NCI-H2171 treated with DMSO at 0.1 percent for 48 hours (cell line): Measurements from ENCODE around the gene RIC1.
"Not testable (repeated sequence)": the region's sequence is repeated elsewhere in the genome, so short reads cannot be mapped to it uniquely, and the experiment has no call there.

ENCODE experiments used
- DNase-seq: peaks from one replicate; lab custom pipeline; 2025; lab: John Stamatoyannopoulos, UW

RIC1 gene

GRCh38 chr9:5722679-5723078 lies 93.8 kb downstream of the RIC1 start:
- not testable (repeated sequence) for DNase-seq

- no peak for DNase-seq
Measured at GRCh38 chr9:5735072-5735471, 106.2 kb downstream of the RIC1 start.

- no peak for DNase-seq
Measured at GRCh38 chr9:5736563-5737346, 107.8 kb downstream of the RIC1 start.

GRCh38 chr9:5743109-5743508 lies 114.2 kb downstream of the RIC1 start:
- no peak for DNase-seq

- DNase-seq = no peak
Measured at GRCh38 chr9:5748438-5748837, 119.5 kb downstream of the RIC1 start.

- no peak for DNase-seq
Measured at GRCh38 chr9:5749306-5749705, 120.4 kb downstream of the RIC1 start.

GRCh38 chr9:5750569-5750968 lies 121.7 kb downstream of the RIC1 start:
- DNase-seq = no peak

- DNase-seq = no peak
Measured at GRCh38 chr9:5756633-5757032, 127.7 kb downstream of the RIC1 start.

GRCh38 chr9:5760338-5760737 lies 131.4 kb downstream of the RIC1 start:
- no peak for DNase-seq

- DNase-seq = no peak
Measured at GRCh38 chr9:5762421-5762820, 133.5 kb downstream of the RIC1 start.

GRCh38 chr9:5764130-5764868 lies 135.4 kb downstream of the RIC1 start:
- no peak for DNase-seq

GRCh38 chr9:5767968-5768932 lies 139.3 kb downstream of the RIC1 start:
- no peak for DNase-seq

- DNase-seq = no peak
Measured at GRCh38 chr9:5773324-5773999, 144.6 kb downstream of the RIC1 start.

- no peak for DNase-seq
Measured at GRCh38 chr9:5778805-5779204, 149.9 kb downstream of the RIC1 start.

GRCh38 chr9:5779705-5780218 lies 150.9 kb downstream of the RIC1 start:
- DNase-seq = not testable (repeated sequence)

- DNase-seq = not testable (repeated sequence)
Measured at GRCh38 chr9:5783420-5783819, 154.5 kb downstream of the RIC1 start.

- no peak for DNase-seq
Measured at GRCh38 chr9:5783982-5784381, 155.1 kb downstream of the RIC1 start.

GRCh38 chr9:5784526-5785315 lies 155.8 kb downstream of the RIC1 start:
- DNase-seq = no peak

- DNase-seq = no peak
Measured at GRCh38 chr9:5786370-5787127, 157.6 kb downstream of the RIC1 start.

GRCh38 chr9:5787220-5787619 lies 158.3 kb downstream of the RIC1 start:
- DNase-seq = no peak
